Neutrophil (primary cell): ENCODE measurements around the gene SGF29.
"Not testable (repeated sequence)": the region's sequence is repeated elsewhere in the genome, so short reads cannot be mapped to it uniquely, and the experiment has no call there.

Experiments used
- H3K27ac ChIP-seq: fragments of 200-600 bp; sonication (generic); 2 replicates; pipeline ENCODE4 v1.5.1; 2016; ENCODE audit warnings: mild to moderate bottlenecking, moderate library complexity
- H3K27me3 ChIP-seq: fragments of 200-600 bp; sonication (generic); 2 replicates; pipeline ENCODE4 v1.6.0; 2016; ENCODE audit warnings: mild to moderate bottlenecking
- H3K36me3 ChIP-seq: fragments of 200-600 bp; sonication (generic); 2 replicates; pipeline ENCODE4 v1.5.1; 2017
- H3K4me1 ChIP-seq, 2 experiments: fragments of 200-600 bp in 1 of 2; sonication (generic) in 1 of 2; 1 replicate in 1 of 2; 2 replicates in 1 of 2; pipeline versions ENCODE4 v1.5.1 to v1.6.1; 2013 to 2016; ENCODE audit warnings: low read depth in 1 of 2, low read length in 1 of 2, mild to moderate bottlenecking in 1 of 2, moderate library complexity in 1 of 2; ENCODE audit not compliant: control insufficient read depth in 1 of 2, insufficient read depth in 1 of 2
- H3K4me3 ChIP-seq, 2 experiments: fragments of 200-600 bp in 1 of 2; sonication (generic) in 1 of 2; 1 replicate in 1 of 2; 2 replicates in 1 of 2; pipeline ENCODE4 v1.5.1; 2013 to 2016; ENCODE audit warnings: low read depth in 1 of 2, low read length in 1 of 2, mild to moderate bottlenecking in 1 of 2, moderate library complexity in 1 of 2
- H3K9me3 ChIP-seq: fragments of 200-600 bp; sonication (generic); 2 replicates; pipeline ENCODE4 v1.5.1; 2016
- TF ChIP-seq, protein P1 (sequence below): fragments of 200-600 bp; sonication (generic); IDR thresholded peaks from 2 replicates; pipeline ENCODE4 v1.5.1; 2016; ENCODE audit warnings: antibody characterized with exemption

Gene SGF29

DNA sequence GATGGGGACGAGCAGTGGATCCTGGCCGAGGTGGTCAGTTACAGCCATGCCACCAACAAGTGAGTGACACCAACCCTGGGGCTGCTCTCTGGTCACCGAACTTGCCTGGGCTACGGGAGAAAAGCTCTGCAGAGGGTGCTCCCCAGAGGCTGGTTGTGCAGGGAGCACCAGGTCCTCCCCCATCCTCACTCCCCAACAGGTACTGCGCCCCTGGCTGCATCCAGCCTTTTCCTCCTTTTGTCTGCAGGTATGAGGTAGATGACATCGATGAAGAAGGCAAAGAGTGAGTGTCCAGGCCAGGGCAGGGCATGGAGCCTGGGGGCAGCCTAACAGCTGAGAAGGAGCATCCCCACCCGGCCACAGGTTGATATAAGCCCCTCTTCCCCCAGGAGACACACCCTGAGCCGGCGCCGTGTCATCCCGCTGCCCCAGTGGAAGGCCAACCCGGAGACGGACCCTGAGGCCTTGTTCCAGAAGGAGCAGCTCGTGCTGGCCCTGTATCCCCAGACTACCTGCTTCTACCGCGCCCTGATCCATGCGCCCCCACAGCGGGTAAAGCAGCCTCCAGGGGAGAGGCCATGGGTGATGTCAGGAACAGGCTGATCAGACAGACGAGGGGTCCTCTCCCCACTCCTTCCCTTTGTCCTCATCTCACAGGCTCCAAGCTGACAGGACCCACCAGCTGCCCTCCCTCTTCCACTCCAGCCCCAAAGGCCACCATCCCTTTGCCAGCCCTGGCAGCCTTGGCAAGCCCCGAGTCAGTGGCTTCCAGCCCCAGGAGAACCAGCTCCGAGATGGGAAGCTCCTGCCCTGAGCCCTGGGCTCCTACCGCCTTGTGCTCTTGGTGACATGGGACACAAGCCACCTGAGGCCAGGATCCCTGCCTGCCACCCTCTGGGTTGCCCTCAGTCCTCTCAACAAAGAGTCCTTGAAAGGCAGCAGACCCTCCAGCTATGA is 36.9 kb downstream of the SGF29 start:
- no peaks in the 10 kb centered on the region for H3K9me3 ChIP-seq
- no peak overlapping the region for H3K27ac ChIP-seq
- no peaks in the 10 kb centered on the region for H3K27me3 ChIP-seq
- no peaks in the 10 kb centered on the region for H3K4me1 ChIP-seq
- H3K36me3 ChIP-seq: peaks cover 58% of the 10 kb centered on the region
- no peak overlapping the region for H3K4me3 ChIP-seq
- TF ChIP-seq, protein P1, sequence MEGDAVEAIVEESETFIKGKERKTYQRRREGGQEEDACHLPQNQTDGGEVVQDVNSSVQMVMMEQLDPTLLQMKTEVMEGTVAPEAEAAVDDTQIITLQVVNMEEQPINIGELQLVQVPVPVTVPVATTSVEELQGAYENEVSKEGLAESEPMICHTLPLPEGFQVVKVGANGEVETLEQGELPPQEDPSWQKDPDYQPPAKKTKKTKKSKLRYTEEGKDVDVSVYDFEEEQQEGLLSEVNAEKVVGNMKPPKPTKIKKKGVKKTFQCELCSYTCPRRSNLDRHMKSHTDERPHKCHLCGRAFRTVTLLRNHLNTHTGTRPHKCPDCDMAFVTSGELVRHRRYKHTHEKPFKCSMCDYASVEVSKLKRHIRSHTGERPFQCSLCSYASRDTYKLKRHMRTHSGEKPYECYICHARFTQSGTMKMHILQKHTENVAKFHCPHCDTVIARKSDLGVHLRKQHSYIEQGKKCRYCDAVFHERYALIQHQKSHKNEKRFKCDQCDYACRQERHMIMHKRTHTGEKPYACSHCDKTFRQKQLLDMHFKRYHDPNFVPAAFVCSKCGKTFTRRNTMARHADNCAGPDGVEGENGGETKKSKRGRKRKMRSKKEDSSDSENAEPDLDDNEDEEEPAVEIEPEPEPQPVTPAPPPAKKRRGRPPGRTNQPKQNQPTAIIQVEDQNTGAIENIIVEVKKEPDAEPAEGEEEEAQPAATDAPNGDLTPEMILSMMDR: no peak

- Histone ChIP-seq H3K36me3 (peaks cover 55% of the 10 kb centered on the region), H3K27me3 (no peaks in the 10 kb centered on the region)
- TF ChIP-seq, protein P1: no peak
Observed at GRCh38 chr16:28591355-28591754, 37.6 kb downstream of the SGF29 start.

GRCh38 chr16:28592511-28592910 is 38.8 kb downstream of the SGF29 start:
- Histone ChIP-seq H3K4me1 (peaks cover 15% of the 10 kb centered on the region in 2 experiments), H3K27ac (no peak overlapping the region)
- TF ChIP-seq, protein P1: no peak

More at GRCh38 chr16:28591355-28591754, 37.6 kb downstream of the SGF29 start:
- H3K4me3 ChIP-seq: no peak overlapping the region
- H3K4me1 ChIP-seq: peaks cover 3 to 4% of the 10 kb centered on the region in 2 experiments
- no peak overlapping the region for H3K27ac ChIP-seq
- H3K9me3 ChIP-seq: no peaks in the 10 kb centered on the region

GRCh38 chr16:28592979-28593553 is 39.3 kb downstream of the SGF29 start:
- peaks cover 48% of the 10 kb centered on the region for H3K36me3 ChIP-seq
- no peaks in the 10 kb centered on the region for H3K9me3 ChIP-seq
- no peaks in the 10 kb centered on the region for H3K27me3 ChIP-seq
- H3K4me1 ChIP-seq: peaks cover 20 to 21% of the 10 kb centered on the region in 2 experiments
- TF ChIP-seq, protein P1: no peak
- no peak overlapping the region for H3K27ac ChIP-seq
- no peak overlapping the region for H3K4me3 ChIP-seq

More at GRCh38 chr16:28592511-28592910, 38.8 kb downstream of the SGF29 start:
- Histone ChIP-seq H3K4me3 (no peak overlapping the region), H3K36me3 (peaks cover 53% of the 10 kb centered on the region), H3K27me3 (no peaks in the 10 kb centered on the region), H3K9me3 (no peaks in the 10 kb centered on the region)

GRCh38 chr16:28595451-28595850 is 41.7 kb downstream of the SGF29 start:
- not testable (repeated sequence) for H3K4me3 ChIP-seq
- Histone ChIP-seq H3K4me1 (peaks cover 26 to 27% of the 10 kb centered on the region in 2 experiments), H3K36me3 (peaks cover 26% of the 10 kb centered on the region)

More at GRCh38 chr16:28595451-28595850, 41.7 kb downstream of the SGF29 start:
- not testable (repeated sequence) for H3K27ac ChIP-seq, H3K27me3 ChIP-seq, H3K9me3 ChIP-seq
